Midbrain (tissue), 1 donor: ENCODE data around the gene TRIM39.
"Not testable (repeated sequence)": the region's sequence is repeated elsewhere in the genome, so short reads cannot be mapped to it uniquely, and the experiment has no call there.

Experiments used
- DNase-seq: peaks from one replicate; lab custom pipeline; 2025; lab: John Stamatoyannopoulos, UW

Gene TRIM39

DNA sequence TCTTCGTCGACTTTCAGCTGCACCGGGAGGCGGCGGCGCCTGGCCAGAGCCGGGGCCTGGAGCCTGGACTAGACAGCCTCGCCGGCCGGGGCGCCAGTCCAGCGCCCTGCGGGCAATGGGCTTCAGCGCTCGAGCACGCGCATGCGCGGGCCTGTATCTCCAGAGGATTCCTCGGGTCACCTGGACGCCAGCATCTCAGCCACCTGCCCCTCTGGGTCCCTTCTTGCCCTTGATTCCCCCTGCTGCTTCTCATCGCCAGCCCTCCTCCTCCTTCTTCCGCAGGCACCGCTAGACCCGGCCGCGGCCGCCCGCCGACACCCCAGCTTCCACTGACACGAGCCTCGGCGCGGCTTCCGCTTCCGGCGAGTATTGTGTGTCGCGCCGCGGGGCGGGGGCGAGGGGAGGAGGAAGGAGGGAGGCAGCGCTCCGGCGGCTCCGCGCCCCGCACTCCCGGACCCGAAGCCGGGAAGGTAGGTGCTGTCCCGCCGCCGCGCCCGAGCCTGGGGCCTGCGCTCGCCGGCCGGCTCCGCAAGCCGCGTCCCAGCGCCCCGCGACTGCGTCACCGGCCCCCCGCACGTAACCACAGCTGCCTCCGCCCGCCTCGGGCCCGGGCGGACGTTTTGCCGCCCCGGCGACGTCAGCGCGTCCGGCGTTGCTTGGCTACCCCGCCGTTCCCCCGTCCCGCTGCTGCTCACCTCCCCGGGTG is at the start of gene TRIM39:
TSS of gene TRIM39 (plus strand) at position 402 of the 706 bp plus-strand sequence. CDS start 2,391 bp downstream, outside the sequence.
- DNase-seq: peak; percentile 89

DNA sequence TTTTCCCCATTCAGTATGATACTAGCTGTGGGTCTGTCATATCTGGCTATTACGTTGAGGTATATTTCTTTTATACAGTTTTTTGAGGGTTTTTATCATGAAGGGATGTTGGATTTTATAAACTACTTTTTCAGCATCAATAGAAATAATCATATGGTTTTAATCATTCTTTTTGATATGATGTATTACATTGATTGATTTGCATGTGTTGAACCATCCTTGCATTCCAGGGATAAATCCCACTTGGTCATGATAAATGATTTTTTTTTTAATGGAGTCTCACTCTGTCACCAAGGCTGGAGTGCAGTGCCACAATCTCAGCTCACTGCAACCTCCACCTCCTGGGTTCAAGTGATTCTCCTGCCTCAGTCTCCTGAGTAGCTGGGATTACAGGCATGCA is 45.7 kb upstream of the TRIM39 start:
- DNase-seq: not testable (repeated sequence)

DNA sequence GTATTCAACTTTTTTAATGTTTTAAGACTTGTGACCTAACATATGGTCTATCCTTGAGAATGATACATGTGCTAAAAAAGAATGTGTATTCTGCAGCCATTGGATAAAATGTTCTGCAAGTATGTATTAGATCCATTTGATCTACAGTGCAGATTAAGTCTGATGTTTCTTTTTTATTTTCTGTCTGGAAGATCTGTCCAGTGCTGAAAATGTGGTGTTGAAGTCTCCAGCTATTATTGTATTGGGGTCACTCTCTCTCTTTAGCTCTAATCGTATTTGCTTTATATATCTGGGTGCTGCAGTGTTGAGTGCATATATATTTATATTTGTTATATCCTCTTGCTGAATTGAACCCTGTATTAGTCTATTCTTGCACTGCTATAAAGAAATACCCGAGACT is 44.2 kb upstream of the TRIM39 start:
- DNase-seq: no peak

DNA sequence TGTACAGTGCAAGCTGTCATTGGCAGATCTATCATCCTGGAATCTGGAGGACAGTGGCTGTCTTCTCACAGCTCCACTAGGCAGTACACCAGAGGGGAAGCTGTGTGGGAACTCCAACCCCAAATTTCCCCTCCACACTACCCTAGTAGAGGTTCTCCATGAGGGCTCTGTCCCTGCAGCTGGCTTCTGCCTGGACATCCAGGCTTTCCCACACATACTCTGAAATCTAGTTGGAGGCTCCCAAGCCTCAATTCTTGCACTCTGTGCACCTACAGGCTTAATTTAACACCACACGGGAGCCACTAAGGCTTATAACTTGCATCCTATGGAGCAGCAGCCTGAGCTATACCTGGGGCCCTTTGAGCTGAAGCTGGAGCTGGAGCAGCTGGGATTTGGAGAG is 43.0 kb upstream of the TRIM39 start:
- no peak for DNase-seq

DNA sequence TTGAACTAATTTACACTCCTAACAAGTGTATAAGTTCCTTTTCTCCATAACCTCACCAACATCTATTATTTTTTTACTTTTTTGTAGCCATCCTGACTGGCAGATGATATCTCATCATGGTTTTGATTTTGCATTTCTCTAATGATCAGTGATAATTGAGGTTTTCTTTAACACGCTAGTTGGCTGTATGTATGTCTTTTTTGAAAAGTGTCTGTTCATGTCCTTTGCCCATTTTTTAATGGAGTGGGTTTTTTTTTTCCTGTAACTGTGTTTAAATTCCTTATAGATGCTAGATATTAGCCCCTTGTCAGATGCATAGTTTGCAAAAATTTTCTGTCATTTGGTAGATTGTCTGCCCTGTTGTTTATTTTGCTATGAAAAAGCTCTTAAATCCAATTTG is 39.6 kb upstream of the TRIM39 start:
- DNase-seq: no peak

DNA sequence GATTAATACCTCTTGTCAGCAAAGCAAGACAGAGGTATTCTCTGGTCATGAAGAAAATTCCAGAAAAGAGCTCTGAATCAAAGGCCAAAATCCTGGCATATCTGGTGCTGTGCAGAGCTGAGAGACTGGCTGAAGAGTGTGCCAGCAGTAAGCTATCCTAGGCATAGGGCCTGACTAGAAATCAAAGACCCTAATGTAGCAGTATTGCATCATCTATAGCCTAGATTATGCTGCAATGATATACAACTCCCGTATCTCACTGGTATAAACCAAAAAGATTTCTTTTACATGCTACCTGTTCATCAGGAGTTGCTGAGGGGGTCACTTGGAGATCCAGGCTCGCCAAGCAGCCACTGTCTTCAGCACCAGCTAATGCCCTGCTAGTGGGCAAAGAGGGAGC is 30.9 kb upstream of the TRIM39 start:
- DNase-seq: no peak

DNA sequence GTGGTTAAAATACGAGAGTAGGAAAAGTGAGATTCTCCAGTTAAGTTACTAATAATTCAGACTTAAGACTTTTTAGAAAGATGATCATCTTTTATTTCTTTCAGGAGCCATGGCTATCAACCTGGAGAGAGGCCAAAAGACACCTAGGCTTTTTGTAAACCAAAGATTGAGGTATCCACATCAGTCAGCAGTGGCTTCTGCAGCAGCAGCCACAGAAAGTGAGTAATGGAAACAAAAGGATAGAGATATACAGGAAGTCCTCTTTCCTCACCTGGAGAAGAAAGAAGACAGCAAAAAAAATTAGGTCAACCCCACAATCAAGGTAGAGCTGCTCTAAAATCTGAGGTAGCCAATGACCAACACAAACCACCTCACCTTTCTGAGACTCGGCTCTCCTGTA is 22.7 kb upstream of the TRIM39 start:
- no peak for DNase-seq

DNA sequence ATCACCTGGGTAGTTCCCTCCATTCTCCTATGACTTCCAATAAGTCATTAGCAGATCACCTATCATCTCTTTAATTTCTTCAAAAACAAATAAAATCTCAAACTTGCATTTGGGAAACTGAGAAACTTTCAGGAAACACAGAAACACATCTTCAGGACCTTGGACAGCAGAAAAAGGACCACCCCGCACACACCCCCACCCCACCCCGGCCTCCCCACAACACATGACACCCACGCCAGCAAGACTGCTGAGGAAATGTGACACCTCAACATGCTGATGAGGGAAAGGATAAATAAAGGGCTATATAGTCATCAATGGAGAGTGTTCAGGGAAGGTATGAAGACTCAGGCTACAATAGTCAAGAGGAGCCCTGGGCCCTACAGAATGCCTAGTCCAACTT is 15.6 kb upstream of the TRIM39 start:
- DNase-seq: no peak

DNA sequence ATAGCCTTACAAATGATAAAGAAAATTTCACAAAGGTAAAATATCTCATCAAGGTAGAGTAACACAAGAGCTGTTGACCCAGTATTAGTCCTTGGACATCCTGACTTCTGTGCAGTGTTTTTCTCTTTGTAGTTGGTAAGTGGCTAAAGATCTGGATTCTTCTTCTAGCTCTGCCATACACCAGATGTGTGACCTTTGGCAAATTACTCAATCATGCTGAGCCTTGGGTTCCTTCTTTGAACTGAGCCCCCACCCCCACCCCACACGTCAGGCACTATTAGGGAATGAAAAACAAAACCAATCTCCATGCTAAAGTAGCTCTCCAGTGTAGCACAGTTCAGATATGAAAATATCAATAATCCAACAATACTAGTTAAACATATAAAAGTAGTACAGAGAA is 15.1 kb upstream of the TRIM39 start:
- no peak for DNase-seq

DNA sequence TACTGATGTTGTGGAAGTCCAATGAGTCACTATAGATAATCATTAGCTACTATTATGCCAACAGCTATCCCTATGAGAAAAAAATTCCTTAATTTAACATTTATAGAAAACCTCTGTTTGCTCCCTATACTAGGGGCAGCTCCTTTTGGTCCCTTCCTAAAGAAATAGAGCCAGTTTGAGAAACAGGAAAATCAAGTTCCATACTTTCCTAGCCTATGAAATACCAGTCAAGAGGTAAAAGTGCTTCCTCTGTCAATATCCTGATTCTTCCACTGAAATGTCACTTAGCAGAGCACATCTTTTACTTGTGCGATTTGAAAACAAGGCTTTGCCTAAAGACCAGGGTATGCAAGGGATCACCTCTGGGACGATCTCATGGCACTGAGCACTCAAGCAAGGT is 14.5 kb upstream of the TRIM39 start:
- DNase-seq: no peak

DNA sequence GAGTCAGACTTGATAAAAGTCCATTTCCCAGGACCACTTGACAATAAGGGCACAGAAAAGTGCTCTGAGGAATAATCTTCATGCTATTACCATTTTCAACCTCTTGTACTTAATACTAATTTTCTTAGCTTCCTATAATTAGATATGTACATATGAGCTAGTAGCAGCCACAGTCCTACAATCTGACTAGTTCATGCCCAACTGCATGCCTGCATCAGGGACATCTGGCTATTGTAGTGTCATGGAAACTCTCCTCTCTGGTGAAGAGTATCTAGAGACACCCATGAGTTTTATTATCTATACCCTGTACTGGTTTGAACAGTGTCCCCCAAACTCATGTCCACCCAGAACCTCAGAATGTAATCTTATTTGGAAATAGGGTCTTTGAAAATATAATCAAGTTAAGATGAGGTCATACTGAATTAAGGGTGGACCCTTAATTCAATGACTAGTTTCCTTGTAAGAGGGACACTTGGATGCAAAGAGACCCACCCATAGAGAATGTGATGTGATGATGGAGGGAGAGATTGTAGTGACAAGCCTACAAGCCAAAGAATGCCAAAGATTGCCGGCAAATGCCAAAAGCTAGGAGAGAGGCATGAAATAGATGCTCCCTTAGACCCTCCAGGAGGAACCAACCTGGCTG is 13.9 kb upstream of the TRIM39 start:
- no peak for DNase-seq

DNA sequence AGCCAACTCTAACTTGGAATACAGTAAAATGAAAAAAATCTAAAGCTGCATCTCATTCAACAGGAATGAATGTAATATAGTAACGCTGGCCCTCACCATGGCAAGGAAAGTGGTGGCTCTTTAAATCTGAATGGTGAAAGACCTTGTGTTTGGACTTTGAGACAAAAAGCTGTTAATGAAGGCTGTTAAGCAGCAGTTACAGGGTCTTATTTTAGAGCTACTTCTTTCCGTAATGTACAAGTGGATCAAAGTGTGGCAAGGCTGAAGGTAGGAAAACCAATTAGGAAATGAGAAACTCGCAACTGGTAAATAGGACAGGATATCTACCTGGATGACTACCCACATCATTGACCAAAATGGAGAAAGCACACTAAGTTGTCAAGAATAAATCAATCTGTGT is 11.6 kb upstream of the TRIM39 start:
- no peak for DNase-seq

DNA sequence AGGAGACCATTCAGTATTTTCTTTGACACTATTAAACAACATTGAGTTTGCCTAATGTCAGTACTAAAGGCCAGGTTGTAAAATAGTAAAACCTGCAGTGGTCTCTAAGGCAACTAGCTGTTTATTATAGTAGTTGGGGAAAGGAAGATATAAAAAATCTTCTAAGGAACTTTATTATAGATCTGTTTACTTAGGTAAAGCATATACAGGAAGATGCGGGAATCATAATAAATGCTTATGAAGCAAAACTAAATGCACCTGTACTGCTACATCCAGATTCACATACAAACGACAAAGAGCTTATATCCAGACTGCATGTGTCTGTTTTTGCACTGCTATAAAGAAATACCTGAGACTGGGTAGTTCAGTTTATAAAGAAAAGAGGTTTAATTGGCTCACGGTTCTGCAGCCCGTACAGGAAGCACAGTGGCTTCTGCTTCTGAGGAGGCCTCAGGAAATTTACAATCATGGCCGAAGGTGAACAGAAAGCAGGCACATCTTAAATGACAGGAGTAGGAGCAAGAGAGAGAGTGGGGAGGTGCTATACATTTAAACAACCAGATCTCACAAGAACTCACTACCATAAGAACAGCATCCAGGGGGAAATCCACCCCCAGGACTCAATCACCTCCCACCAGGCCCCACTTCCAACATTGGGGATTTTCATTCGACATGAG is 8.7 kb upstream of the TRIM39 start:
- DNase-seq: no peak

DNA sequence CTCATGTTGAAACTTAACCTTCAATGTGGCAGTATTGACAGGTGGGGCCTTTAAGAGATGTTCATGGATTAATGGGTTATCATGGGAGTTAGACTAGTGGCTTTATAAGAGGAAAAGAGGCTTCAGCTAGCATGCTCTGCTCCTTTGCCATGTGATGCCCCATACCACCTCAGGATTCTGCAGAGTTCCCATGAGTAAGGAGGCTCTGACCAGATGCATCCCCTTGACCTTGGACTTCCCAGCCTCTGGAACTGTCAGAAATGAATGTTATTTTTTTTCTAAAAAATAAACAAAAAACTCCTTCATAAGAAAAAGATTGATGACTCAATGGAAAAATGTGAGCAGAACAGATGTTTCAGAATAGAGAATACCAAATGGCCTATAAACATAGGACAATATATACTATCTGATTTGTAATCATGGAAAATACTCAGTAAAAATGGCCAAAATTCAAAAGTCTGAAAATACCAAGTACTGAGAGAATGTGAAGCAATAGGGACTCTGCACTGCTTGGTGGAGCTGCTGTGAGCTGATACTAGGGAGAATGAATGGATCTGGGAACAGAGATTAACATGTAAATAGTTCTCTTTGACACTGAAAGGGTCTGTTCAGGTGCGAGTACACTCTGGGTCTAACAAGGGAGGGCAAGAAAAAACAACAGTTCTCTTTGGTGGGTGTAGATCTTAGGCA is 7.4 kb upstream of the TRIM39 start:
- no peak for DNase-seq

DNA sequence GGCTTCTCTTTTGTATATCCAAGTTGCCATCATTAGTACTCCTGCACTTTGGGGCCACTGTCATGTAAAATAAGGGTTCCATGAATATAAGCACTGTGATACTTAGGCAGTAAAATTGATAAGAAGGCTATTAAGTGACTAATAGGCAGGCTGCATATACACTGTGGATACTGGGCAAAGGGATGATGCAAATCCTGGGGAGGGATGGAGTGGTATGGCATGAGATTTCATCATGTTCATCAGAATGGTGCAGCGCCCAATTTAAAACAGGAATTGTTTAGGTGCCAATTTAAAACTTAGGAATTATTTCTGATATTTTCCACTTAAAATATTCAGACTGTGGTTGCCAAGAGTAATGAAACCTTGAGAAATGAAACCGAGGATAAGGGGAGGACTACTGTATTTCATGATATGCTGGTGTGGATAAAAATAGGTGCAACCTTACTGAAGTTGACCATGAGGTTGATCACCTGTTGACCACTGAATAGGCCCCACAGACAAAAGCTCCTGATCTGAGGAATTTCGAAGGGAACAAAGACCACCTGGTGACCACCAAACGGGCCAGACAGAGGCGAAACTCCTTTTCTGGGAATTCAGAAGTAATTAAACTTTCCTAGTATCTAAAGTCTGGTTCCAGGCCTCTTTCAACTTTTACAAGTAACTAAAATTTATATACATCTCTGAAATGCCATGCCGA is 4.9 kb upstream of the TRIM39 start:
- no peak for DNase-seq

DNA sequence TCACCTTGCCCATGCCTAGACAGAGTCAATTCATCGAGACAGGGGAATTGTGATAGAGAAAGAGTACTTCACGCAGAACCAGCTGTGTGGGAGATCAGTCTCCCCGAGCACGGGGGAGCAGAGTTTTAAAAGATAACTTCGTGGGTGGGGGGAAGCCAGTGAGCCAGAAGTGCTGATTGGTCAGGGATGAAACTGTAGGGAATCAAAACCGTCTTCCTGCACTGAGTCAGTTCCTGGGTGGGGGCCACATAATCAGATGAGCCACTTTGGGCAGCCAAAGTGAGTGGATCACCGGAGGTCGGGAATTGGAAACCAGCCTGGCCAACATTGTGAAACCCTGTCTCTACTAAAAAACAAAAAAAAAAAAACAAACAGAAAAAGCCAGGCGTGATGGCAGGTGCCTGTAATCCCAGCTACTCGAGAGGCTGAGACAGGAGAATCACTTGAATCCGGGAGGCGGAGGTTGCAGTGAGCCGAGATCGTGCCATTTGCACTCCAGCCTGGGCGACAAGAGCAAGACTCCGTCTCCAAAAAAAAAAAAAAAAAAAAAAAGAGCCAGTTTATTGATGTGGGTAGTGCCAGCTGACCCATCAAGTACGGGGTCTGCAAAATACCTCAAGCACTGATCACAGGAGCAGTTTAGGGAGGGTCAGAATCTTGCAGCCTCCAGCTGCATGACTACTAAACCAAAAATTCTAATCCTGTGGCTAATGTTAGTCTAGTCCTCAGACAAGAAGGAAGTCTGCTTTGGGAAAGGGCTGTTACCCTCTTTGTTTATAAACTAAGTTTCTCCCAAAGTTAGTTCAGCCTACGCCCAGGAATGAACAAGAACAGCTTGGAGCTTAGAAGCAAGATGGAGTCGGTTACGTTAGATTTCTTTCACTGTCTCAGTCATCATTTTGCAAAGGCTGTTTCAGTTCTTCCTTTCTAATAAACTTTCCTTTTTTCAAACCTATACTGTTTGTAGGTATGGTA is 3.9 kb upstream of the TRIM39 start:
- DNase-seq: no peak

DNA sequence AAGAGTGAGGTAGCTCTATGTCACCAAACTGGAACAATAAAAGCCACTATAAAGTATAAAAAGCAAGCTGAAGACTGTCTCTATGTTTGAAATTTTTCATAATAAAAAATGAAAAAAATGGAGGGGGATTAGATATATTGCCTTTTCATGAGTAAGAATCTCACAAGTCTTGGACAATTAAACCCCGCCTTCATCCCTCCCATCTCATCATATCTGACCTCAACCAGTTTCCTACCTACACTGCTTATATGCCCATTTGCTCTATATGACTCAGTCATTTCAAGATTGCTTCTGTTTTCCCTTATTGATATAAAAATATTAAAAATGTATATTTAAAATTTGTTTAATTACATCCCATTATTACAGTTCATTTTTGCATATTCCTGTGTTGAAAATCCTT is 2.9 kb upstream of the TRIM39 start:
- DNase-seq: no peak

DNA sequence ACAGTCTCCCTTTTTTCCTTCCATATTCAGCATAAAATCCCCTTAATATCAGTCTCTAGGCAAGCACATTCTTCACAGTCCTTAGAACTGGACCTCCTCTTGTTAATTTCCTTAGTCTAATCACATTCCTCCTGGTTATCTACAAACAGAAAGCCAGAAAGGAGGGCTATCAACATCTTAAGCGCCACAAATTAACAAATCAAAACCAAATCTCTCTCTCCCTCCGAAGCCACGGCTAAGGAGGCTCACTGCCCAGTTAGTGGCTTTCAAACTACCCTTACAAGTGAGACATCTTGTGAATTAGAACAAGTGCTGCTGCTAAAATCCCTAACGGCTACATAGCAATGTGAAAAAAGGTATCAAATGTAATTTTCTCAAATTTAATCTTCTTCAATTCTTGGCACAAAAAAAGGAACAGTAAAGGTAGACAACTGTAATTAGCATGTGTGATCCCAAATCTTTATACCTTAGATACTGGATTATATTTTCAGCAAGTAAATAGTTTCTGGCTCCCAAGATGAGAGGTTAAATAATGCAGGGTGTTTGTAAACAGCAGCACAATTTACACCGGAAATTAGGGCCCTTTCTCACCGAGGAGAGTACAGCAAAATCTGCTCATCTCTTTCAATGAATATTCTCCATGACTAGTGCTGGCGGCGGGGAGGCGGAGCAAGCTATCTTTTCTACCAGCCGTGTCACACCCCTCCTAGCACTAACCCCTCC is 1.4 kb upstream of the TRIM39 start:
- no peak for DNase-seq

DNA sequence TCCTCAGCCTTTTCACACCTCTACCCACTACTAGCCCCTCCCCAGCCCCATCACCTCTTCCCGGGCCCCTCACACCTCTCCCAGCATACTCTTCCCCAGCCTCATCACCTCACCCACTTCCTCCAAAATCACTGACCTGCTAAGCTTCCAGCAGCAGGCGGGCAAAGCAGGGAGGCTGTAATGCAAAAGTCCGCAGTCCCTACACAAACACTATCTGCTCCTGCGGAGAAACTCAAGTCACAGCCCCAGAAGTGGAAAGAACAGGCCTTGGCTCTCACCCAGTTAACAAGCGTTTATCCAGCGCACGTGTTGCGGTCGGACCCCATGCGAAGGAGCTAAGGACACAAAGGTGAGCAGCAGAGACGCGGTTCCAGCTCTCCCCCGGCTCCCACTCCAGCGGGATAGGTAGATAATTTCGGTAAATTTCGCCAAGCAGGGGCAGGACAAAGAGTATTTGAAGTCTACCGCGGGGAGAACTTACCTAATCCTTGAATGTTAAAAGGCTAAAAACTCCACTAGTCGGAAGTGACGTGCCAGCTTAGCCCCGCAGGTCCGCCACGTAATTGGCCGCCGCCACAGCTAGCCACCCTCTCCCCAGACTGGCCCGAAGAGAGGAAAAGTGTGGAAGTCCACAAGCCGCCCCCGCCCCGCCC is 728 bp upstream of the TRIM39 start:
- DNase-seq: peak; percentile 89
